HepG2 (cell line): ENCODE data around the gene TLE5.

Experiments
- ATF7 ChIP-seq, 2 experiments: fragments of 450-650 bp in 1 of 2; sonication (generic) in 1 of 2; formaldehyde crosslinking in 1 of 2; IDR thresholded peaks; 2 replicates each; pipeline versions ENCODE4 v1.4.0 to v1.6.1; 2016 to 2020; ENCODE audit warnings: antibody characterized with exemption in 1 of 2, mild to moderate bottlenecking in 1 of 2, missing genetic modification reagents in 1 of 2
- BHLHE40 ChIP-seq: IDR thresholded peaks from 2 replicates; pipeline ENCODE4 v1.6.1; 2011; ENCODE audit warnings: low read length, improper control_type of control experiment
- BRF2 ChIP-seq: sonication (generic); formaldehyde crosslinking; IDR thresholded peaks from 2 replicates; pipeline ENCODE4 v1.8.1; 2022; ENCODE audit warnings: mild to moderate bottlenecking, missing genetic modification reagents
- ETV5 ChIP-seq: IDR thresholded peaks from 2 replicates; pipeline ENCODE4 v1.6.1; 2018; ENCODE audit warnings: missing biosample characterization, missing genetic modification reagents, inconsistent platforms, borderline replicate concordance
- HDAC2 ChIP-seq: sonication (generic); formaldehyde crosslinking; IDR thresholded peaks from 2 replicates; pipeline ENCODE4 v1.4.0; 2020; ENCODE audit warnings: missing genetic modification reagents
- PHF8 ChIP-seq: sonication (generic); formaldehyde crosslinking; IDR thresholded peaks from 2 replicates; pipeline ENCODE4 v1.5.0; 2020; ENCODE audit warnings: missing genetic modification reagents
- STAG1 ChIP-seq: sonication (generic); formaldehyde crosslinking; IDR thresholded peaks from 2 replicates; pipeline ENCODE4 v1.4.0; 2020; ENCODE audit warnings: missing genetic modification reagents
- TF ChIP-seq, protein P1 (sequence below): sonication (generic); formaldehyde crosslinking; IDR thresholded peaks from 2 replicates; pipeline ENCODE4 v1.5.1; 2020; ENCODE audit warnings: mild to moderate bottlenecking, missing genetic modification reagents
- TF ChIP-seq, protein P2 (sequence below): sonication (generic); formaldehyde crosslinking; IDR thresholded peaks from 2 replicates; pipeline ENCODE4 v1.5.0; 2020; ENCODE audit warnings: mild to moderate bottlenecking, missing genetic modification reagents, moderate library complexity

DNA sequence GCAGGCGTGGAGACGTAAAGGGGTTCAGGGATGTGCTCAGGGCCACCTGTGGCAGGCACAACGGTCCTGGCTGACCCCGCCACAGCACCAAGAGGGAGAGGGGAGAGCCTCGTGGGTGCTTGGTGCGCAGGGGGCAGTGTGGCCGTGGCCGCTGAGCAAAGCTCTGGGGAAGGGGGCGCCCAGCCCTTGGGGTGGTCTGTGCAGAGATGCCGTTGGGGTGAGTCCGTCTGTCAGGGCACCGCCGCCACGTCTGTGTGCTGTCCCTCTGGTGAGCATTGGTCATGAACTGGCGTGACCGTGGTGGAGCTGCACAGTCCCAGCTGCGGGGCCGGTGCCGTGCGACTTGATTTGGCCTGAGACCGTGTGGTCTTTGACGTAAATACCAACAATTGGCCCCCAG lies 47.2 kb upstream of the TLE5 start:
- no peak for TF ChIP-seq ATF7 (IDR thresholded peaks at IDR 0.05)
- TF ChIP-seq ATF7 (CRISPR knock-in tag; IDR thresholded peaks at IDR 0.05): no peak
- no peak for TF ChIP-seq BHLHE40
- TF ChIP-seq BRF2 (CRISPR knock-in tag): no peak
- TF ChIP-seq, protein P1, sequence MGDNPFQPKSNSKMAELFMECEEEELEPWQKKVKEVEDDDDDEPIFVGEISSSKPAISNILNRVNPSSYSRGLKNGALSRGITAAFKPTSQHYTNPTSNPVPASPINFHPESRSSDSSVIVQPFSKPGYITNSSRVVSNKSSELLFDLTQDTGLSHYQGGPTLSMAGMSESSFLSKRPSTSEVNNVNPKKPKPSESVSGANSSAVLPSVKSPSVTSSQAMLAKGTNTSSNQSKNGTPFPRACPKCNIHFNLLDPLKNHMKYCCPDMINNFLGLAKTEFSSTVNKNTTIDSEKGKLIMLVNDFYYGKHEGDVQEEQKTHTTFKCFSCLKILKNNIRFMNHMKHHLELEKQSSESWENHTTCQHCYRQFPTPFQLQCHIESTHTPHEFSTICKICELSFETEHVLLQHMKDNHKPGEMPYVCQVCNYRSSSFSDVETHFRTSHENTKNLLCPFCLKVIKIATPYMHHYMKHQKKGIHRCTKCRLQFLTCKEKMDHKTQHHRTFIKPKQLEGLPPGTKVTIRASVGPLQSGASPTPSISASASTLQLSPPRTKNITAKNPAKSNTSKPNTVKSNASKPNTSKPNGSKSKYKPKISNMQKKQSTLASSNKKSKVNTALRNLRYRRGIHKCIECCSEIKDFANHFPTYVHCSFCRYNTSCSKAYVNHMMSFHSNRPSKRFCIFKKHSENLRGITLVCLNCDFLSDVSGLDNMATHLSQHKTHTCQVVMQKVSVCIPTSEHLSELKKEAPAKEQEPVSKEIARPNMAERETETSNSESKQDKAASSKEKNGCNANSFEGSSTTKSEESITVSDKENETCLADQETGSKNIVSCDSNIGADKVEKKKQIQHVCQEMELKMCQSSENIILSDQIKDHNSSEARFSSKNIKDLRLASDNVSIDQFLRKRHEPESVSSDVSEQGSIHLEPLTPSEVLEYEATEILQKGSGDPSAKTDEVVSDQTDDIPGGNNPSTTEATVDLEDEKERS (CRISPR knock-in tag): no peak
- TF ChIP-seq, protein P2, sequence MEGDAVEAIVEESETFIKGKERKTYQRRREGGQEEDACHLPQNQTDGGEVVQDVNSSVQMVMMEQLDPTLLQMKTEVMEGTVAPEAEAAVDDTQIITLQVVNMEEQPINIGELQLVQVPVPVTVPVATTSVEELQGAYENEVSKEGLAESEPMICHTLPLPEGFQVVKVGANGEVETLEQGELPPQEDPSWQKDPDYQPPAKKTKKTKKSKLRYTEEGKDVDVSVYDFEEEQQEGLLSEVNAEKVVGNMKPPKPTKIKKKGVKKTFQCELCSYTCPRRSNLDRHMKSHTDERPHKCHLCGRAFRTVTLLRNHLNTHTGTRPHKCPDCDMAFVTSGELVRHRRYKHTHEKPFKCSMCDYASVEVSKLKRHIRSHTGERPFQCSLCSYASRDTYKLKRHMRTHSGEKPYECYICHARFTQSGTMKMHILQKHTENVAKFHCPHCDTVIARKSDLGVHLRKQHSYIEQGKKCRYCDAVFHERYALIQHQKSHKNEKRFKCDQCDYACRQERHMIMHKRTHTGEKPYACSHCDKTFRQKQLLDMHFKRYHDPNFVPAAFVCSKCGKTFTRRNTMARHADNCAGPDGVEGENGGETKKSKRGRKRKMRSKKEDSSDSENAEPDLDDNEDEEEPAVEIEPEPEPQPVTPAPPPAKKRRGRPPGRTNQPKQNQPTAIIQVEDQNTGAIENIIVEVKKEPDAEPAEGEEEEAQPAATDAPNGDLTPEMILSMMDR (CRISPR knock-in tag): no peak
- TF ChIP-seq HDAC2 (CRISPR knock-in tag): no peak
- no peak for TF ChIP-seq STAG1
- no peak for TF ChIP-seq ETV5 (CRISPR knock-in tag)
- no peak for TF ChIP-seq PHF8 (CRISPR knock-in tag)
